K562 (cell line): ENCODE results near the gene RPS19BP1. TPM values are rescaled to one million over a fixed set of nuclear protein-coding genes. Genes with fewer than 3 reads are reported as not detected.

Experiments
- ATAC-seq: fragments of 200-7000 bp; cut with Tn5 transposase; 3 replicates; pipeline ENCODE4 v1.9.1; 2020; ENCODE audit warnings: moderate library complexity
- BruUV-seq: library from RNA; stranded (reverse); fragments of 400-500 nt; replicated peaks from 2 replicates; lab custom pipeline; 2021; lab: Mats Ljungman, UMichigan
- CTCF ChIA-PET: fragments of 300-600 bp; formaldehyde crosslinking; extraction: SDS; loops from one replicate; lab custom pipeline; 2021; ENCODE audit warnings: low intra/inter-chr PET ratio; lab: Yijun Ruan, JAX
- POLR2A ChIA-PET: fragments of 300-600, 350-650 bp; sonication (Branson Sonifier 250); formaldehyde crosslinking; extraction: SDS; loops from one replicate; lab custom pipeline; 2021; ENCODE audit warnings: antibody characterized with exemption, inconsistent platforms; lab: Yijun Ruan, JAX
- DNase-seq, 4 experiments: peaks; one replicate each; pipeline versions ENCODE4 v3.0.0 to v3.0.0-alpha.2; 2011 to 2018; ENCODE audit warnings: low spot score in 3 of 4, mixed read lengths in 3 of 4; ENCODE audit errors: extremely low read depth in 1 of 4
- FAIRE-seq: peaks from 2 replicates; lab custom pipeline; 2011; peaks lifted over from hg19 to GRCh38; lab: Jason Lieb, UNC
- H2AFZ ChIP-seq: 2 replicates; pipeline ENCODE4 v1.6.0; 2011; ENCODE audit warnings: low read depth, low read length, control low read depth, inconsistent platforms
- H3K27ac ChIP-seq: fragments of 200-600 bp; 3 replicates; pipeline ENCODE4 v1.8.0; 2011; ENCODE audit warnings: low read depth, mild to moderate bottlenecking, control low read depth, inconsistent platforms, low read length, moderate library complexity, mixed read lengths; ENCODE audit errors: extremely low read depth
- H3K27me3 ChIP-seq, 2 experiments: fragments of 300-600 bp in 1 of 2; 2 replicates in 1 of 2; 3 replicates in 1 of 2; pipeline versions ENCODE4 v1.6.0 to v1.8.0; 2011; ENCODE audit warnings: inconsistent platforms in 2 of 2, low read length in 2 of 2, mild to moderate bottlenecking in 1 of 2, mixed read lengths in 1 of 2, moderate library complexity in 1 of 2; ENCODE audit not compliant: control insufficient read depth in 2 of 2, insufficient read depth in 2 of 2
- H3K36me3 ChIP-seq: fragments of 300-600 bp; 3 replicates; pipeline ENCODE4 v1.8.0; 2011; ENCODE audit warnings: mild to moderate bottlenecking, low read length, inconsistent platforms; ENCODE audit not compliant: control insufficient read depth, insufficient read depth
- H3K4me1 ChIP-seq, 2 experiments: fragments of 200-600 bp in 1 of 2; replicated peaks in 1 of 2; 2 replicates in 1 of 2; 3 replicates in 1 of 2; pipeline versions ENCODE4 v1.5.1 to v1.8.0; 2011; ENCODE audit warnings: inconsistent platforms in 2 of 2, low read length in 2 of 2, mild to moderate bottlenecking in 1 of 2, mixed read lengths in 1 of 2, moderate library complexity in 1 of 2; ENCODE audit not compliant: control insufficient read depth in 2 of 2, insufficient read depth in 2 of 2
- H3K4me2 ChIP-seq: 2 replicates; pipeline ENCODE4 v1.6.1; 2011; ENCODE audit warnings: low read length, control low read depth, inconsistent platforms, mixed read lengths; ENCODE audit not compliant: insufficient read depth
- H3K4me3 ChIP-seq: fragments of 200-600 bp; sonication (generic), shearing (Covaris generic); 2 replicates; pipeline ENCODE4 v1.5.1; 2016; ENCODE audit warnings: control low read depth, inconsistent platforms
- H3K79me2 ChIP-seq: fragments of 200-600 bp; 3 replicates; pipeline ENCODE4 v1.8.0; 2011; ENCODE audit warnings: low read length, inconsistent platforms; ENCODE audit not compliant: control insufficient read depth, insufficient read depth
- H3K9ac ChIP-seq, 2 experiments: 2 replicates each; pipeline versions ENCODE4 v1.6.0 to v1.6.1; 2011; ENCODE audit warnings: low read depth in 2 of 2, low read length in 2 of 2, control low read depth in 1 of 2, inconsistent platforms in 1 of 2, mild to moderate bottlenecking in 1 of 2, mixed read lengths in 1 of 2; ENCODE audit not compliant: insufficient read depth in 1 of 2
- H3K9me1 ChIP-seq: one replicate; pipeline ENCODE4 v1.6.0; 2011; ENCODE audit warnings: inconsistent platforms, mild to moderate bottlenecking, low read length, moderate library complexity; ENCODE audit not compliant: control insufficient read depth, insufficient read depth
- H3K9me3 ChIP-seq: replicated peaks from 2 replicates; pipeline ENCODE4 v1.5.1; 2011; ENCODE audit warnings: low read depth, low read length, inconsistent platforms; ENCODE audit not compliant: control insufficient read depth, insufficient read depth
- H4K20me1 ChIP-seq: replicated peaks from 2 replicates; pipeline ENCODE4 v1.6.1; 2011; ENCODE audit warnings: low read length, inconsistent platforms, mixed read lengths; ENCODE audit not compliant: control insufficient read depth, insufficient read depth
- CBFB ChIP-seq: sonication (generic); formaldehyde crosslinking; IDR thresholded peaks from 2 replicates; pipeline ENCODE4 v1.4.0; 2020; ENCODE audit warnings: mild to moderate bottlenecking, missing genetic modification reagents
- CEBPB ChIP-seq: fragments of 450-650 bp; IDR thresholded peaks from 2 replicates; pipeline ENCODE4 v1.6.1; 2016; ENCODE audit warnings: missing genetic modification characterization, missing compliant biosample characterization
- CSDE1 ChIP-seq, 2 experiments: fragments of 450-650 bp; IDR thresholded peaks; 2 replicates each; pipeline ENCODE4 v1.6.1; 2016; ENCODE audit warnings: mild to moderate bottlenecking in 1 of 2
- PKNOX1 ChIP-seq: fragments of 450-650 bp; IDR thresholded peaks from 2 replicates; pipeline ENCODE4 v1.6.1; 2016
- THRB ChIP-seq: fragments of 450-650 bp; formaldehyde crosslinking; conservative IDR thresholded peaks from 2 replicates; pipeline ENCODE4 v1.4.0; 2022; ENCODE audit warnings: mild to moderate bottlenecking, missing genetic modification characterization
- WHSC1 ChIP-seq: IDR thresholded peaks from one replicate; pipeline ENCODE4 v1.6.1; 2012; ENCODE audit warnings: low read length, control low read depth, inconsistent platforms
- ZKSCAN3 ChIP-seq: fragments of 250-450 bp; sonication (Bioruptor Pico); IDR thresholded peaks from 2 replicates; pipeline ENCODE4 v1.4.0; 2020
- ZNF212 ChIP-seq: fragments of 450-650 bp; formaldehyde crosslinking; IDR thresholded peaks from 2 replicates; pipeline ENCODE4 v1.4.0; 2020; ENCODE audit warnings: mild to moderate bottlenecking
- WGBS: fragments of 100-300 bp; shearing (Covaris generic); methylation state at CpG from one replicate; pipeline ENCODE4 v1.1.6; 2016; ENCODE audit warnings: low coverage, mixed read lengths; ENCODE audit not compliant: insufficient coverage; ENCODE audit errors: missing lambda C conversion rate; 5-methylcytosine and 5-hydroxymethylcytosine counted together
- in situ Hi-C: fragments of 300-500 bp; cut with MboI; formaldehyde crosslinking; loops from 4 replicates; pipeline ENCODE4 v1.15.0; 2018; ENCODE audit warnings: inconsistent platforms, mixed read lengths
- intact Hi-C: fragments of 100-400 bp; cut with micrococcal nuclease; formaldehyde crosslinking; loops from 2 replicates; pipeline ENCODE4 v1.14.2; 2022
- polyA plus RNA-seq, 8 experiments: library from polyadenylated mRNA; depleted of rRNA in 4 of 8; stranded (reverse) in 5 of 8; unstranded in 3 of 8; fragments of >200 nt; fragmentation: Nextera tagmentation in 2 of 8; fragmentation: Illumina TruSeq in 1 of 8; extraction: Ambion mirVana in 2 of 8; extraction: Trizol in 1 of 8; gene quantifications; 2 replicates each; pipeline versions ENCODE4 v1.2.1 to v1.2.3, GENCODE V29; 2011 to 2014; ENCODE audit warnings: inconsistent platforms in 1 of 8, missing spikeins in 1 of 8
- total RNA-seq, 7 experiments: library from RNA; depleted of rRNA in 6 of 7; stranded (reverse); fragments of >200 nt in 6 of 7; fragmentation: Illumina TruSeq in 2 of 7; extraction: Trizol in 2 of 7; gene quantifications; 2 replicates each; pipeline versions ENCODE4 v1.2.1 to v1.2.3, GENCODE V29; 2011 to 2021; ENCODE audit warnings: low replicate concordance in 1 of 7
- TF ChIP-seq, protein P1 (sequence below), 2 experiments: fragments of 150-350 bp in 1 of 2; IDR thresholded peaks; 2 replicates each; pipeline ENCODE4 v1.6.1; 2012 to 2016; ENCODE audit warnings: low read depth in 2 of 2, low read length in 2 of 2, mild to moderate bottlenecking in 1 of 2, moderate library complexity in 1 of 2
- TF ChIP-seq, protein P2 (sequence below), 2 experiments: fragments of 200-800 bp in 1 of 2; sonication (Bioruptor generic) in 1 of 2; sonication (generic) in 1 of 2; formaldehyde crosslinking in 1 of 2; IDR thresholded peaks in 1 of 2; conservative IDR thresholded peaks in 1 of 2; 2 replicates each; pipeline versions ENCODE4 v1.5.0 to v1.6.1; 2016 to 2020; ENCODE audit warnings: missing compliant biosample characterization in 1 of 2, missing genetic modification characterization in 1 of 2, missing genetic modification reagents in 1 of 2

Gene RPS19BP1
- total and polyA plus RNA-seq, 9 of the 15 experiments (the other 6 are each of a cell fraction or from before 2014, with no cell fraction given): 3.0 to 223 (median 84.3) TPM

GRCh38 chr22:39528080-39528661 lies 4.4 kb downstream of the RPS19BP1 start (continued):
- TF ChIP-seq ZNF212 (CRISPR knock-in tag) (no peak), CBFB (no peak), WHSC1 (no peak)
- TF ChIP-seq, protein P1, sequence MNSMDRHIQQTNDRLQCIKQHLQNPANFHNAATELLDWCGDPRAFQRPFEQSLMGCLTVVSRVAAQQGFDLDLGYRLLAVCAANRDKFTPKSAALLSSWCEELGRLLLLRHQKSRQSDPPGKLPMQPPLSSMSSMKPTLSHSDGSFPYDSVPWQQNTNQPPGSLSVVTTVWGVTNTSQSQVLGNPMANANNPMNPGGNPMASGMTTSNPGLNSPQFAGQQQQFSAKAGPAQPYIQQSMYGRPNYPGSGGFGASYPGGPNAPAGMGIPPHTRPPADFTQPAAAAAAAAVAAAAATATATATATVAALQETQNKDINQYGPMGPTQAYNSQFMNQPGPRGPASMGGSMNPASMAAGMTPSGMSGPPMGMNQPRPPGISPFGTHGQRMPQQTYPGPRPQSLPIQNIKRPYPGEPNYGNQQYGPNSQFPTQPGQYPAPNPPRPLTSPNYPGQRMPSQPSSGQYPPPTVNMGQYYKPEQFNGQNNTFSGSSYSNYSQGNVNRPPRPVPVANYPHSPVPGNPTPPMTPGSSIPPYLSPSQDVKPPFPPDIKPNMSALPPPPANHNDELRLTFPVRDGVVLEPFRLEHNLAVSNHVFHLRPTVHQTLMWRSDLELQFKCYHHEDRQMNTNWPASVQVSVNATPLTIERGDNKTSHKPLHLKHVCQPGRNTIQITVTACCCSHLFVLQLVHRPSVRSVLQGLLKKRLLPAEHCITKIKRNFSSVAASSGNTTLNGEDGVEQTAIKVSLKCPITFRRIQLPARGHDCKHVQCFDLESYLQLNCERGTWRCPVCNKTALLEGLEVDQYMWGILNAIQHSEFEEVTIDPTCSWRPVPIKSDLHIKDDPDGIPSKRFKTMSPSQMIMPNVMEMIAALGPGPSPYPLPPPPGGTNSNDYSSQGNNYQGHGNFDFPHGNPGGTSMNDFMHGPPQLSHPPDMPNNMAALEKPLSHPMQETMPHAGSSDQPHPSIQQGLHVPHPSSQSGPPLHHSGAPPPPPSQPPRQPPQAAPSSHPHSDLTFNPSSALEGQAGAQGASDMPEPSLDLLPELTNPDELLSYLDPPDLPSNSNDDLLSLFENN (IDR thresholded peaks at IDR 0.05; ENCODE audit: low read depth in 2 of 2, low read length in 2 of 2): no peak

DNA sequence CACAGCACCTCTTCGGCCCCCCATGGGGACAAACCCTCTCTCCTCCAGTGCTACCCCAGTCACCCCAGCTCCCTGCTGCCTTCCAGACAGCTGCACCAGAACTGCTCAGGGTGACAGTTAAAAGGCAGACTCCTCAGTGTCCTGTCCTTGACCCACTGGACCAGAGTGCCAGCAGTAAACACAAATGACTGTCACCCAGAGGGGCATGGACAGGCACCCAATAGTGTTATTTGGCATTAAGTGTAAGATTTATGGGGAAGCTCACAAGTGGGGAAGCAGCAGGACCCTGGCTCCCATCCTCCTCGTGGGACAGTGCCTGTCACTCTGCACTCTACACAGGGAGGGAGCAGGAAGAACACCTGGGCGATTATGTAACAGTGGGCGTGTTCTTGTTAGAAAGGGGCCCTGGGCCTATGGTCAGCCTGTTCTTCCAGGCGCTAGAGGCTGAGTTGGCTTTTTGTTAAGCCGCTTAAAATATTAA lies 5.0 kb downstream of the RPS19BP1 start:
- Histone ChIP-seq H3K9ac (no peak overlapping the region), H4K20me1 (peaks cover 17% of the 10 kb centered on the region)
- BruUV-seq: no TSS peak
- no peak for TF ChIP-seq THRB
- peak; percentile 52; the same call in 1 of the 2 replicates for TF ChIP-seq CEBPB (tag)
- TF ChIP-seq, protein P2, sequence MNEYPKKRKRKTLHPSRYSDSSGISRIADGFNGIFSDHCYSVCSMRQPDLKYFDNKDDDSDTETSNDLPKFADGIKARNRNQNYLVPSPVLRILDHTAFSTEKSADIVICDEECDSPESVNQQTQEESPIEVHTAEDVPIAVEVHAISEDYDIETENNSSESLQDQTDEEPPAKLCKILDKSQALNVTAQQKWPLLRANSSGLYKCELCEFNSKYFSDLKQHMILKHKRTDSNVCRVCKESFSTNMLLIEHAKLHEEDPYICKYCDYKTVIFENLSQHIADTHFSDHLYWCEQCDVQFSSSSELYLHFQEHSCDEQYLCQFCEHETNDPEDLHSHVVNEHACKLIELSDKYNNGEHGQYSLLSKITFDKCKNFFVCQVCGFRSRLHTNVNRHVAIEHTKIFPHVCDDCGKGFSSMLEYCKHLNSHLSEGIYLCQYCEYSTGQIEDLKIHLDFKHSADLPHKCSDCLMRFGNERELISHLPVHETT (CRISPR knock-in tag; conservative IDR thresholded peaks at IDR 0.05 in 1 of 2, IDR thresholded peaks at IDR 0.05 in 1 of 2): no peak
- peak; percentile 32; the same call in 1 of the 2 replicates for TF ChIP-seq PKNOX1
- TF ChIP-seq ZKSCAN3 (CRISPR knock-in tag): no peak
- TF ChIP-seq CSDE1 (IDR thresholded peaks at IDR 0.05): no peak

More for the DNA sequence above, 5.0 kb downstream of the RPS19BP1 start:
- H3K27me3 ChIP-seq: no peaks in the 10 kb centered on the region
- H3K36me3 ChIP-seq: peaks cover 68% of the 10 kb centered on the region
- H3K4me2 ChIP-seq: no peak overlapping the region
- DNase-seq: peak in 1 of 4 experiments; percentile 24
- ChIA-PET CTCF (no interaction called here), POLR2A (interaction anchor here (0.6 to 4.2 kb wide), 4 partner anchors 10 to 210 kb away, joined by 3 to 42 read pairs (median 4); partner anchors contain the start of gene RPL3)
- H3K9me1 ChIP-seq: no peaks in the 10 kb centered on the region
- no peak overlapping the region for H3K4me3 ChIP-seq
- 64% methylated on average over 6 of the region's 6 CpGs for WGBS
- intact Hi-C loops: loop anchor here (10.0 kb wide), 1 partner anchor 353 kb away; no protein-coding TSS in a partner anchor
- FAIRE-seq: no peak
- in situ Hi-C loops: no loop called here
- no peak for ATAC-seq
- no peaks in the 10 kb centered on the region for H3K9me3 ChIP-seq
- H3K4me1 ChIP-seq: peaks cover 31 to 63% of the 10 kb centered on the region in 2 experiments; a peak in 4 of 5 replicates
- H3K79me2 ChIP-seq: peaks cover 67% of the 10 kb centered on the region
- no peak overlapping the region for H3K27ac ChIP-seq
- H2AFZ ChIP-seq: no peak overlapping the region
